Type B pancreatic cell (in vitro differentiated cells): ENCODE measurements around the gene PAFAH1B1. TPM values are rescaled to one million over a fixed set of nuclear protein-coding genes. Genes with fewer than 3 reads are reported as not detected.
A peak's percentile ranks its signal among the peaks of the same experiment; 100 is the strongest.
"Not testable (repeated sequence)": the region's sequence is repeated elsewhere in the genome, so short reads cannot be mapped to it uniquely, and the experiment has no call there.

Experiments
- DNase-seq: peaks from one replicate; pipeline ENCODE4 v3.0.0; 2021; ENCODE audit warnings: mixed read lengths; ENCODE audit not compliant: unreplicated experiment; ENCODE audit errors: extremely low spot score
- H3K27ac Mint-ChIP-seq: 2 replicates; pipeline ENCODE4 v1.8.0; 2021; ENCODE audit warnings: mild to moderate bottlenecking, mixed read lengths
- H3K27me3 Mint-ChIP-seq: 2 replicates; pipeline ENCODE4 v1.8.0; 2021; ENCODE audit warnings: mixed read lengths
- H3K36me3 Mint-ChIP-seq: 2 replicates; pipeline ENCODE4 v1.8.0; 2021; ENCODE audit warnings: mixed read lengths
- H3K4me1 Mint-ChIP-seq: one replicate; pipeline ENCODE4 v1.8.0; 2021; ENCODE audit warnings: mixed read lengths; ENCODE audit not compliant: unreplicated experiment
- H3K4me3 Mint-ChIP-seq: 2 replicates; pipeline ENCODE4 v1.8.0; 2021; ENCODE audit warnings: mild to moderate bottlenecking, mixed read lengths
- H3K9me3 Mint-ChIP-seq: 2 replicates; pipeline ENCODE4 v1.8.0; 2021; ENCODE audit warnings: mixed read lengths
- CTCF ChIP-seq: fragments of 200-600 bp; sonication (generic); conservative IDR thresholded peaks from 2 replicates; pipeline ENCODE4 v1.5.0; 2021; ENCODE audit warnings: antibody characterized with exemption, mild to moderate bottlenecking
- long read RNA-seq: library from polyadenylated mRNA; unstranded; transcript quantifications from one replicate; pipeline ENCODE4 v2.0.0, GENCODE V29; 2020
- total RNA-seq: library from RNA; stranded (reverse); gene quantifications from 2 replicates; pipeline ENCODE4 v1.2.1, GENCODE V29; 2021; ENCODE audit warnings: low replicate concordance

The PAFAH1B1 gene
- total RNA-seq: 120 and 126 TPM in 2 replicates
- long read RNA-seq, full-length matches to known transcripts: 30 of 60 reads
- long read RNA-seq, partial matches to known transcripts: 2 of 60 reads
- long read RNA-seq, other reads (novel, unspliced or antisense): 28 of 60 reads

GRCh38 chr17:2592971-2593820 lies at the start of gene PAFAH1B1:
Gene PAFAH1B1, plus strand, starts transcription at chr17:2593654. Its CDS starts 44,635 bp downstream, at chr17:2638289.
- Mint-ChIP-seq H3K36me3 (no peaks in the 10 kb centered on the region), H3K27ac (peak within 1 kb of the TSS; percentile 97), H3K27me3 (no peaks in the 10 kb centered on the region), H3K9me3 (no peaks in the 10 kb centered on the region), H3K4me1 (peaks cover 14% of the 10 kb centered on the region), H3K4me3 (peak within 1 kb of the TSS; percentile 100)
- TF ChIP-seq CTCF: peak; percentile 19
- peak; percentile 98 for DNase-seq

GRCh38 chr17:2545393-2545792 lies 48.1 kb upstream of the PAFAH1B1 start:
- Mint-ChIP-seq H3K27me3 (no peaks in the 10 kb centered on the region), H3K36me3 (no peaks in the 10 kb centered on the region), H3K9me3 (no peaks in the 10 kb centered on the region), H3K4me1 (peaks cover 11% of the 10 kb centered on the region), H3K4me3 (no peak overlapping the region), H3K27ac (peak overlapping the region; percentile 43)
- DNase-seq: no peak
- no peak for TF ChIP-seq CTCF

DNA sequence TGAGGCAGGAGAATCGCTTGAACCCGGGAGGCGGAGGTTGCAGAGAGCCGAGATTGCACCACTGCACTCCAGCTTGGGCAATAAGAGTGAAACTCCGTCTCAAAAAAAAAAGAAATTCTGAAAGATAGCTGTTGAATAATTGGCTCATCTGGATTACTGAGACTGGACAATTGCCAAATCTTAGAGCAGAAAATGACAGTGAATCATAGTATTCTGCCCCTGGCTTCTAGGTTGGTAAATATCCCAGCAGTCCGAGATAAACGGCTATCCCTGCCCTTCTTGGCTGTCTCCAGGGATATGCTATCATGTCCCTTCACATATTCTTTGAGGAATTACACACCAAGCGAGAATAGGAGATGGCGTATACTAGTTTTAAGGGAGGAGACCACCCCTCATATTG lies 46.3 kb upstream of the PAFAH1B1 start:
- no peak for DNase-seq
- Mint-ChIP-seq H3K27ac (peak overlapping the region; percentile 80), H3K9me3 (no peaks in the 10 kb centered on the region), H3K4me3 (no peak overlapping the region), H3K27me3 (peaks cover 5% of the 10 kb centered on the region), H3K4me1 (peaks cover 19% of the 10 kb centered on the region), H3K36me3 (no peaks in the 10 kb centered on the region)
- no peak for TF ChIP-seq CTCF

DNA sequence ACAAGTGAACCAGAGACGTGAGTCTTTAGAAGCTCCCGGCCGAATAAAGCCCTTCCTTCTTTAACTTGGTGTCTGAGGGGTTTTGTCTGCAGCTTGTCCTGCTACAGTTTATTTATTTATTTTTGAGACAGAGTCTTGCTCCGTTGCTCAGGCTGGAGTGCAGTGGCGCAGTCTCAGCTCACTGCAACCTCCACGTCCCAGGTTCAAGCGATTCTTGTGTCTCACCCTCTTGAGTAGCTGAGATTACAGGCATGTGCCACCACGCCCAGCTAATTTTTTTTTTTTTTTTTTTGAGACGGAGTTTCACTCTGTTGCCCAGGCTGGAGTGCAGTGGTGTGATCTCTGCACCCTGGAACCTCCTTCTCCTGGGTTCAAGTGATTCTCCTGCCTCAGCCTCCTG lies 45.4 kb upstream of the PAFAH1B1 start:
- not testable (repeated sequence) for DNase-seq, H3K9me3 Mint-ChIP-seq

GRCh38 chr17:2549392-2550211 lies 43.9 kb upstream of the PAFAH1B1 start:
- DNase-seq: no peak
- no peak overlapping the region for H3K4me3 Mint-ChIP-seq
- no peak for TF ChIP-seq CTCF
- H3K27me3 Mint-ChIP-seq: peaks cover 5% of the 10 kb centered on the region
- no peaks in the 10 kb centered on the region for H3K9me3 Mint-ChIP-seq
- H3K27ac Mint-ChIP-seq: no peak overlapping the region
- peaks cover 19% of the 10 kb centered on the region for H3K4me1 Mint-ChIP-seq
- H3K36me3 Mint-ChIP-seq: no peaks in the 10 kb centered on the region

More for the DNA sequence above, 45.4 kb upstream of the PAFAH1B1 start:
- H3K27me3 Mint-ChIP-seq, H3K36me3 Mint-ChIP-seq, H3K4me3 Mint-ChIP-seq: not testable (repeated sequence)
- Mint-ChIP-seq H3K27ac (peak overlapping the region; percentile 80), H3K4me1 (peaks cover 19% of the 10 kb centered on the region)
